Right lobe of liver (tissue), 4 donors: ENCODE results near the gene FOXI3.

Experiments used
- POLR2A ChIP-seq: fragments of 450-650 bp; IDR thresholded peaks from one replicate; pipeline ENCODE4 v1.6.1; 2017; ENCODE audit warnings: antibody characterized with exemption, mild to moderate bottlenecking
- TF ChIP-seq, protein P1 (sequence below), 4 donors: fragments of 200-600 bp in 3 of 4; fragments of 450-650 bp in 1 of 4; IDR thresholded peaks; one replicate each; pipeline versions ENCODE4 v1.5.1 to v1.8.0; 2016 to 2022; ENCODE audit warnings: antibody characterized with exemption in 4 of 4, mild to moderate bottlenecking in 2 of 4
- donor health status: DM: no; HTN: no; CAD: no.
- donor health status: DM: no; HTN: no; CAD: no.
- donor health status: DM: no; HTN: yes; CAD: no.

DNA sequence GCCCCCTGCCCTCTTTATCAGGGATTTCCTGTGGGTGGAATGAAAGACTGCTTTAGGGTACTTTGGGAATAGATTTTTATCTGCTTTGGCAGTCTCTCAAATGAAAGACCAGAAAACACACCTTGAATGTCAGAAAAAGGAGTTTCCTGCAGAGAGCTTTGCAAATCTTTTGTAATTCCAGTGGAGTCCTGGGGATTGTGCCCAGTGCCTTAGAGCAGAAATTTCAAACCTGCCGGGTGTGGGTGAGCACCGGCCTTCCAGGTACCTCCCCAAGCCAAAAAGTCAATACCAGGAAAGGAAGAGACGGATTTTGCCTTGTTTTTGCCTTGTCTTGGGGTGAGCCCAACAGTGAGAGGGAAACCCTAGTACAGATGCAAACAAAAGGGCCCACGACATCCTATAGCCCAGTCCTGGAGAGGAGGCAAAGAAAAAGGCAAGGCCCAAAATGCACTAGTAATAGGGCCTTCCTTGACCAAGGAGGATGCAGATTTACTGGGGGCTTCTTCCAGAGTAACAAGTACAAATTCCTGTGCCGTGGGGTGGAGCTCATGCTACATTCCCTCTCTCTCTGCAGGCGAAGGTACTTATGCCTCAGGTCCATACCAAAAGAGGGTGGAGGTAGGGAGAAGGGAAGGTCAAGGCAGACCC, 36.4 kb downstream of the FOXI3 start:
- TF ChIP-seq, protein P1, sequence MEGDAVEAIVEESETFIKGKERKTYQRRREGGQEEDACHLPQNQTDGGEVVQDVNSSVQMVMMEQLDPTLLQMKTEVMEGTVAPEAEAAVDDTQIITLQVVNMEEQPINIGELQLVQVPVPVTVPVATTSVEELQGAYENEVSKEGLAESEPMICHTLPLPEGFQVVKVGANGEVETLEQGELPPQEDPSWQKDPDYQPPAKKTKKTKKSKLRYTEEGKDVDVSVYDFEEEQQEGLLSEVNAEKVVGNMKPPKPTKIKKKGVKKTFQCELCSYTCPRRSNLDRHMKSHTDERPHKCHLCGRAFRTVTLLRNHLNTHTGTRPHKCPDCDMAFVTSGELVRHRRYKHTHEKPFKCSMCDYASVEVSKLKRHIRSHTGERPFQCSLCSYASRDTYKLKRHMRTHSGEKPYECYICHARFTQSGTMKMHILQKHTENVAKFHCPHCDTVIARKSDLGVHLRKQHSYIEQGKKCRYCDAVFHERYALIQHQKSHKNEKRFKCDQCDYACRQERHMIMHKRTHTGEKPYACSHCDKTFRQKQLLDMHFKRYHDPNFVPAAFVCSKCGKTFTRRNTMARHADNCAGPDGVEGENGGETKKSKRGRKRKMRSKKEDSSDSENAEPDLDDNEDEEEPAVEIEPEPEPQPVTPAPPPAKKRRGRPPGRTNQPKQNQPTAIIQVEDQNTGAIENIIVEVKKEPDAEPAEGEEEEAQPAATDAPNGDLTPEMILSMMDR (IDR thresholded peaks at IDR 0.05): no peak
- no peak for TF ChIP-seq POLR2A
